A204.1 (cell line): ENCODE data around the gene CDHR2.

Experiments used
- FAIRE-seq: peaks from 2 replicates; lab custom pipeline; 2012; peaks lifted over from hg19 to GRCh38; lab: Jason Lieb, UNC

CDHR2 gene

GRCh38 chr5:176640616-176641015, 91.5 kb downstream of the CDHR2 start:
- no peak for FAIRE-seq

DNA sequence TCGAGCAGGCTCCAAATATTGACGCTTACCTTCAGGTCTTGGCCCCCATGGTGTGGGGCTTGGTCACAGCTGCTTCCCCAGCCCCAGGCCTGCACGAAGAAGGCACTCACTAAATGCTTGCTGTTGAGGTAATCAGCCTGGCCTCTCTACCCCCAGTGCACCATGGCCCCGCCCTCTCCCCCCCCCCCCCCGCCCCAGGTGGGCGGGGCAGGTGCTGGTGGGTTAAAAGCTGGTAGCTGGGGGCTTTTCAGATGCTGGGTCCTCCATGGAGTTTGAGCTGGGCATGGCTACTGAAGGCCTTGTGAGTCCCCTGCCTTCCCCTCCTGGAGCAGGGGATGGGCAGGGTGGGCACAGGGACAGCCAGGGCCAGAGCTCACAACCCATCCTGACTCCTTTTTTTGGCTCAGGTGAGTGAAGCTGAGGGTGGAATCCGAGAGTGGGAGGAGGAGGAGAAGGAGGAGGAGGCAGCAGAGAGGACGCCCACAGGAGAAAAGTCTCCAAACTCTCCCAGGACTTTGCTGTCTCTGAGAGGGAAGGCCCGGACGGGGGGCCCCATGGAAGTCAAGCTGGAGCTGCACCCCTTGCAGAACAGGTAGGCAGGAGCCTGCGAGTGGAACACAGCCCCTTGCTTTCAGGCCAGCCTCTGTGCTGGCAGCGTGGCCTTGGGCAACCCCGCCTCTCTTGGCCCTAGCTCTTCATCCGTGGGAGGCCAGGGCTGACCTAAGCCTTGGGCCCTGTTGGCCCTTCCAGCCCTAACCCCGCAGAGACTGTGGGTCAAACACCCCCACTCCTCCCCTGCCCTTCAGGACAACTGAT, 93.7 kb downstream of the CDHR2 start:
- no peak for FAIRE-seq

DNA sequence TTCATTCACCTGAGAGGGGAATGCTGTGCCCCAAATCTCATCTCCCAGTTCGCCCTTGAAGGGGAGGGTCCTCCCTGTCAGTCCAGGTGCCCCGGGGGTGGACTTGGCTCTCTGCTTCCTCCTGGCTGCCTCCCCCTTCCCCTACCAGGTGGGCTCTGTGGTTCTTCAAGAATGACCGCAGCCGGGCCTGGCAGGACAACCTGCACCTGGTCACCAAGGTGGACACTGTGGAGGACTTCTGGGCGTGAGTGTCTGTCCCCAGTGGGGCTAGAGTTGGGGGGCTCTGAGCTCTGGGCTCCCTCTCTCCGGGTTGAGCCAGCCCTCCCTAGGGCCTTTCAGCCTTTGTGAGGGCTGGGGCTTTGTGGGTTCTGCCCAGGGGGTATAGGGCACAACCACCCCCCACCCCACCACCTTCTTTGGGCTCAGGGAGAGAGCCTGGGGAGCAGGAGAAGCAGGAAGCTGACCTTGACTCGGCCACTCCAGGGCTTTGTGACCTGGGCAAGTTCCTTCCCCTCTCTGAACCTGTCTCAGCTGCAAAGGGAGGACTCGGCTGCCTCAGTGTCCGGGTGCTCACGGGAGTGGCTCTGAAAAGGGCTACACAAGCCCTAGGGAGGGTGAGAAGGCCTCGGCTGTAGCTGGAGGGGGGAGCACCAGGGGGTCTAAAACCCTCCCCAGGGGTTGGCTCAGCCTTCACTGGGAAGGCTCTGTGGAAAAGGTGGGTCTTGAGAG, 94.5 kb downstream of the CDHR2 start:
- FAIRE-seq = no peak

- FAIRE-seq = no peak
Observed at GRCh38 chr5:176644294-176644693, 95.2 kb downstream of the CDHR2 start.

GRCh38 chr5:176644878-176645670, 95.9 kb downstream of the CDHR2 start:
- FAIRE-seq = no peak
